Peyer's patch (tissue), 4 donors: ENCODE measurements around the gene LRIG1.

Experiments
- POLR2A ChIP-seq, 2 donors: fragments of 450-650 bp; IDR thresholded peaks; one replicate each; pipeline ENCODE4 v1.5.1; 2017; ENCODE audit warnings: antibody characterized with exemption in 2 of 2, mild to moderate bottlenecking in 2 of 2, moderate library complexity in 2 of 2
- TF ChIP-seq, protein P1 (sequence below), 6 experiments: fragments of 450-650 bp in 4 of 6; fragments of 200-600 bp in 2 of 6; sonication (generic) in 1 of 6; IDR thresholded peaks; one replicate each; pipeline ENCODE4 v1.5.1; 2017 to 2019; ENCODE audit warnings: antibody characterized with exemption in 6 of 6, mild to moderate bottlenecking in 3 of 6, moderate library complexity in 1 of 6

DNA sequence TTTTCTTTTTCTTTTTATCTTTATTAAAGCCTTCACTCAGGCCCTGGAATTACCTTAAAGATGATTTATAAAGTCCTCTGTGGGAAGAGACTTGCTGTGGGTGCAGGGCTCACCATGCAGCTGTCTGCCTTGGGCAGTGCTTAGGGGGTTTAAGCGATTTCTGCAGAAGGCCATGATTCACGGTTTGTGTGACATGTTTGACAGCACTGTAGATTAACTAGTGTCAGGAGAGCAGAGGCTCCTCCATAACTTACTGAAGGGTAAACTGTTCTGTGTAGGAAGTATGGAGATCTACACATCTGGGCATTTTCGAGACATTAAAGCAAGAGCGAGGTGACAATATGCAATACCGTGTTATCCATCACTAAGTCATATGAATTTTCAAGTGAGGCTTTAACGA lies 137.7 kb downstream of the LRIG1 start:
- TF ChIP-seq, protein P1, sequence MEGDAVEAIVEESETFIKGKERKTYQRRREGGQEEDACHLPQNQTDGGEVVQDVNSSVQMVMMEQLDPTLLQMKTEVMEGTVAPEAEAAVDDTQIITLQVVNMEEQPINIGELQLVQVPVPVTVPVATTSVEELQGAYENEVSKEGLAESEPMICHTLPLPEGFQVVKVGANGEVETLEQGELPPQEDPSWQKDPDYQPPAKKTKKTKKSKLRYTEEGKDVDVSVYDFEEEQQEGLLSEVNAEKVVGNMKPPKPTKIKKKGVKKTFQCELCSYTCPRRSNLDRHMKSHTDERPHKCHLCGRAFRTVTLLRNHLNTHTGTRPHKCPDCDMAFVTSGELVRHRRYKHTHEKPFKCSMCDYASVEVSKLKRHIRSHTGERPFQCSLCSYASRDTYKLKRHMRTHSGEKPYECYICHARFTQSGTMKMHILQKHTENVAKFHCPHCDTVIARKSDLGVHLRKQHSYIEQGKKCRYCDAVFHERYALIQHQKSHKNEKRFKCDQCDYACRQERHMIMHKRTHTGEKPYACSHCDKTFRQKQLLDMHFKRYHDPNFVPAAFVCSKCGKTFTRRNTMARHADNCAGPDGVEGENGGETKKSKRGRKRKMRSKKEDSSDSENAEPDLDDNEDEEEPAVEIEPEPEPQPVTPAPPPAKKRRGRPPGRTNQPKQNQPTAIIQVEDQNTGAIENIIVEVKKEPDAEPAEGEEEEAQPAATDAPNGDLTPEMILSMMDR (IDR thresholded peaks at IDR 0.05), result no peak
- TF ChIP-seq POLR2A (IDR thresholded peaks at IDR 0.05), result no peak
